Loucy (cell line): ENCODE data around the gene KRTAP2-3.
A peak's percentile ranks its signal among the peaks of the same experiment; 100 is the strongest.
"Not testable (repeated sequence)": the region's sequence is repeated elsewhere in the genome, so short reads cannot be mapped to it uniquely, and the experiment has no call there.

Source experiments
- H2AFZ ChIP-seq: fragments of 200-600 bp; sonication (generic); 2 replicates; pipeline ENCODE4 v1.6.0; 2016; ENCODE audit warnings: antibody characterized with exemption, mild to moderate bottlenecking, low read length, moderate library complexity
- H3F3A ChIP-seq: fragments of 200-600 bp; 2 replicates; pipeline ENCODE4 v1.6.0; 2016; ENCODE audit warnings: antibody characterized with exemption, low read depth, mild to moderate bottlenecking
- H3K27me3 ChIP-seq: fragments of 200-600 bp; sonication (generic); 2 replicates; pipeline ENCODE4 v1.6.1; 2014; ENCODE audit warnings: low read length, mild to moderate bottlenecking; ENCODE audit not compliant: insufficient read depth, poor library complexity, severe bottlenecking
- H3K36me3 ChIP-seq: fragments of 200-600 bp; sonication (generic); 2 replicates; pipeline ENCODE4 v1.6.1; 2016; ENCODE audit warnings: low read length; ENCODE audit not compliant: insufficient read depth
- H3K4me1 ChIP-seq: fragments of 200-600 bp; sonication (generic); 2 replicates; pipeline ENCODE4 v1.5.1; 2014; ENCODE audit warnings: low read length, mild to moderate bottlenecking; ENCODE audit not compliant: insufficient read depth, poor library complexity, severe bottlenecking
- H3K4me2 ChIP-seq: fragments of 200-600 bp; sonication (generic); 2 replicates; pipeline ENCODE4 v1.6.0; 2014; ENCODE audit warnings: antibody characterized with exemption, low read length, low read depth, mild to moderate bottlenecking; ENCODE audit not compliant: poor library complexity, severe bottlenecking
- H3K4me3 ChIP-seq: fragments of 200-600 bp; sonication (generic); 2 replicates; pipeline ENCODE4 v1.5.1; 2014; ENCODE audit warnings: low read length, mild to moderate bottlenecking, mixed read lengths; ENCODE audit not compliant: poor library complexity, severe bottlenecking
- H3K79me2 ChIP-seq: fragments of 200-600 bp; sonication (generic); 2 replicates; pipeline ENCODE4 v1.6.1; 2014; ENCODE audit warnings: low read length; ENCODE audit not compliant: insufficient read depth
- H3K9ac ChIP-seq: fragments of 200-600 bp; sonication (generic); 2 replicates; pipeline ENCODE4 v1.6.0; 2014; ENCODE audit warnings: mild to moderate bottlenecking, low read depth, low read length, moderate library complexity; ENCODE audit not compliant: poor library complexity, severe bottlenecking
- H3K9me2 ChIP-seq: fragments of 200-600 bp; sonication (generic); replicated peaks from 2 replicates; pipeline ENCODE4 v1.6.1; 2016; ENCODE audit warnings: low read depth, low read length, mixed read lengths
- H3K9me3 ChIP-seq: fragments of 200-600 bp; sonication (generic); 2 replicates; pipeline ENCODE4 v1.6.1; 2014; ENCODE audit warnings: mild to moderate bottlenecking, antibody characterized with exemption, low read length, low read depth; ENCODE audit not compliant: insufficient read depth
- H4K20me1 ChIP-seq: fragments of 200-600 bp; sonication (generic); 2 replicates; pipeline ENCODE4 v1.6.0; 2014; ENCODE audit warnings: antibody characterized with exemption, low read length, mild to moderate bottlenecking; ENCODE audit not compliant: insufficient read depth, poor library complexity, severe bottlenecking
- CTCF ChIP-seq: fragments of 200-600 bp; sonication (generic); conservative IDR thresholded peaks from 2 replicates; pipeline ENCODE4 v1.5.1; 2014; ENCODE audit warnings: mild to moderate bottlenecking, antibody characterized with exemption, low read length
- EZH2phosphoT487 ChIP-seq: fragments of 200-600 bp; IDR thresholded peaks from 2 replicates; pipeline ENCODE4 v1.6.1; 2018; ENCODE audit warnings: antibody characterized with exemption, mild to moderate bottlenecking, moderate library complexity, borderline replicate concordance

The KRTAP2-3 gene

GRCh38 chr17:41060052-41060604 is at the start of gene KRTAP2-3:
Gene KRTAP2-3 (minus strand): TSS chr17:41060114. CDS start chr17:41060050, 64 bp downstream.
- Histone ChIP-seq H4K20me1 (no peaks in the 10 kb centered on the region), H3K9me2 (no peaks in the 10 kb centered on the region), H2AFZ (no peak within 1 kb of the TSS), H3K27me3 (no peaks in the 10 kb centered on the region), H3K36me3 (no peaks in the 10 kb centered on the region), H3K4me1 (no peaks in the 10 kb centered on the region), H3K79me2 (no peaks in the 10 kb centered on the region), H3K4me3 (no peak within 1 kb of the TSS), H3F3A (no peaks in the 10 kb centered on the region), H3K4me2 (no peak within 1 kb of the TSS), H3K9me3 (no peaks in the 10 kb centered on the region), H3K9ac (no peak within 1 kb of the TSS)
- no peak for TF ChIP-seq CTCF
- TF ChIP-seq EZH2phosphoT487: no peak

- H3K79me2 ChIP-seq, H4K20me1 ChIP-seq, H3K9me2 ChIP-seq, H3K36me3 ChIP-seq, H3F3A ChIP-seq, H2AFZ ChIP-seq, H3K9ac ChIP-seq, H3K27me3 ChIP-seq, H3K4me3 ChIP-seq: not testable (repeated sequence)
- H3K4me1 ChIP-seq: peaks cover 25% of the 10 kb centered on the region
- H3K9me3 ChIP-seq: peaks cover 11% of the 10 kb centered on the region; the same call in 1 of the 2 replicates
- H3K4me2 ChIP-seq: peak overlapping the region; percentile 2
These were observed 48.9 kb upstream of the KRTAP2-3 start for GRCh38 chr17:41108728-41109386.

- Histone ChIP-seq H3K79me2 (no peaks in the 10 kb centered on the region), H3F3A (peaks cover 2% of the 10 kb centered on the region; the same call in 1 of the 2 replicates), H3K4me3 (peak overlapping the region; percentile 5), H3K27me3 (no peaks in the 10 kb centered on the region), H3K4me2 (peak overlapping the region; percentile 2), H3K36me3 (no peaks in the 10 kb centered on the region), H3K4me1 (peaks cover 25% of the 10 kb centered on the region), H2AFZ (peak overlapping the region; percentile 10; the same call in 1 of the 2 replicates), H3K9me3 (peaks cover 8% of the 10 kb centered on the region; the same call in 1 of the 2 replicates), H4K20me1 (no peaks in the 10 kb centered on the region), H3K9me2 (no peaks in the 10 kb centered on the region), H3K9ac (no peak overlapping the region)
- no peak for TF ChIP-seq CTCF
- no peak for TF ChIP-seq EZH2phosphoT487
These were observed 48.1 kb upstream of the KRTAP2-3 start for GRCh38 chr17:41107941-41108450.

- H3K36me3 ChIP-seq, H3F3A ChIP-seq, H2AFZ ChIP-seq, H3K27me3 ChIP-seq, H3K9me3 ChIP-seq, H3K79me2 ChIP-seq, H4K20me1 ChIP-seq, H3K9ac ChIP-seq, H3K4me3 ChIP-seq, H3K9me2 ChIP-seq, H3K4me2 ChIP-seq: not testable (repeated sequence)
- H3K4me1 ChIP-seq: peaks cover 32% of the 10 kb centered on the region
These were observed 45.4 kb upstream of the KRTAP2-3 start, which contains the start of gene KRTAP4-9 for GRCh38 chr17:41105347-41105746. Gene KRTAP4-9 (plus strand): TSS chr17:41105389. CDS start chr17:41105389, 0 bp downstream.

GRCh38 chr17:41104386-41105038 is 44.6 kb upstream of the KRTAP2-3 start:
- H2AFZ ChIP-seq, H3K79me2 ChIP-seq, H3F3A ChIP-seq, H3K4me3 ChIP-seq, H3K9me3 ChIP-seq, H3K9ac ChIP-seq, H3K27me3 ChIP-seq, H3K9me2 ChIP-seq, H3K36me3 ChIP-seq, H4K20me1 ChIP-seq, H3K4me2 ChIP-seq: not testable (repeated sequence)
- peaks cover 38% of the 10 kb centered on the region for H3K4me1 ChIP-seq
